NCI-H1092 treated with DMSO at 0.1 percent for 48 hours (cell line): ENCODE results near the gene OR2A12.
"Not testable (repeated sequence)": the region's sequence is repeated elsewhere in the genome, so short reads cannot be mapped to it uniquely, and the experiment has no call there.

Experiments used
- DNase-seq: peaks from one replicate; lab custom pipeline; 2025; lab: John Stamatoyannopoulos, UW

OR2A12 gene

GRCh38 chr7:144118341-144118740 is 32.3 kb downstream of the OR2A12 start:
- no peak for DNase-seq

DNA sequence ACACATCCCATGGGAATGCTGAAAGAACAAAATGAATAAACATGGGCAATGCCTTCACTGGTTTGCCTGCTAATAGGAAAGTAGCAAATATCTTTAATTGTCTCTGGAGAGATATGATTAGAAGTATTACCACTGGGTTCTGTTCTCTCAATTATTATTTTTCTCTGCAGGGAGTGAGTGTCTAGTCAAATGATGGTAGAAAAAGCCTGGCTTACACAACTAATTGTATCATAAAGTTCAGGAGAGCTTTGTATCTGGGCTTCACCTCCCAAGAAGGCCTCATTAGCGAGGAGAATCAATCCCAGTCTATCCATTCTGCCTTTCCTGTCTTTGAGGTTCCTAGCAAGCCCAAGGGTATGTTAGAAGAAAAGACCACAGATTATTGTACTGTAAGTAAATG is 36.8 kb downstream of the OR2A12 start, which contains the start of gene OR2A14:
Gene OR2A14, plus strand, starts transcription at position 301 of the 400 bp plus-strand sequence. CDS start 5,937 bp downstream, outside the sequence.
- DNase-seq, result no peak

DNA sequence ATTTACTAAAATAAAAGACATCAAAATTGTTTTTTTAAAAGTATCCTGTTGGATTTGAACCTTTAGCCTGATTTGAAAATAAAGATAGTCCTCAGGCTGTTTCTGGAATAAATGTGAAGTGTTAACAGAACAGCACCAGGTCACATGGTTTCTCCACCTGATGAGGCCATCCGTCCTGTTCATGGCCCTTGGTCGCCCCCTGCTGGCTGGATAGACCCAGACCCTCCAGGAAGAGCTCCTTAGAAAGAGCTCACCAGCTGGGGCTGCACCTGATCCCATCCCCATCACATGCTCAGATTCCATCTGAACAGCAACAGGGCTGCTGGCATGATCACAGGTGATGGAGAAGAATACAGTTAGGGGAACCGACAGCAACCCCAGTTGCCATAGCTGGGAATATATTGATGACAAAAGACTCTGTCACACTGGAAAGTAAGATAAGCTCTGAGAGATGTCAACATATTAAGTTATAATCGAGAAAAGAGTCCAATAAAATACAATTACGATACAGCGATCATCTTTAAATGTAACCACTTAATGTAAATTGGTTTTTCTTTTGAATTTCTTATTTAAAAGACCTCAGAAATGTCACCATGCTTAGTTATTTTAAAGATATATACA is 41.7 kb downstream of the OR2A12 start:
- DNase-seq, result peak; percentile 83

- DNase-seq, result not testable (repeated sequence)
Measured at GRCh38 chr7:144129601-144130000, 43.5 kb downstream of the OR2A12 start.

DNA sequence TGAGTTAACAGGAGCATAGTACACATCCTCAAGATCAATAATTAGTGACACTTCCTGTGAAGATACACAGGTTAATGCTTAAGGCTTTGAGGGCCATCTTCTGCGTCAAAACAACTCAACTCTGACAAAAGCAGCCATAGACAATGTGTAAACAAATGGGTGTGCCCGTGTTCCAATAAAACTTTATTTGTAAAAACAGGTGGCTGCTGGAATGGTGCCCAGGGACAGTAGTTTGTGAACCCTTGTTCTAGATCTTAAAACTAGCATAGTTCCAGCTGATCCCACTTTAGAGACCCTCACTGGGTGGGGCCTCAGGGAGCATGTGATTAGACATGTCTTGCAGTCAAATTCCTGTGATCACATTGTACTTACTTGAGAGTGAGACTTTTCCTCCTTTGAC is 44.7 kb downstream of the OR2A12 start:
- DNase-seq, result no peak

GRCh38 chr7:144132262-144132661 is 46.2 kb downstream of the OR2A12 start:
- DNase-seq, result no peak

GRCh38 chr7:144133307-144133706 is 47.2 kb downstream of the OR2A12 start:
- DNase-seq, result no peak

DNA sequence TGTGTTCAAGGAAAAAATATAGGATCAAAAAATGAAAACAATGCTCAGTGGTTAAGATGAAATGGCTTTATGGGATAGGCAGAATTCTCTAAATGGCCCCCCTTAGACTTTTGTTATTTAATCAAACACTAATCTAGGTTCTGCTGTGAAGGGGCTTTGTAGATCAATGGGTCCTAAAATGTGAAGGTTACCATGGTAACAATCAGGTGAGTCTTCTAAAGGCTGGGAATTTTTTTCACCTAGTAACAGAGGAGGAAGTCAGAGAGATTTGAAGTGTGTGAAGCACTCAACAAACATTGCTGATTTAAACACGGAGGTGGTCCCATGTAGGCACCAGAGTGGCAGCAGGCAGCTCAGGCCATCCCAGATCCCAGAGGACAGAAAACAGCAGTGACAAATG is 48.0 kb downstream of the OR2A12 start:
- no peak for DNase-seq

- no peak for DNase-seq
Measured at GRCh38 chr7:144137501-144137900, 51.4 kb downstream of the OR2A12 start.

DNA sequence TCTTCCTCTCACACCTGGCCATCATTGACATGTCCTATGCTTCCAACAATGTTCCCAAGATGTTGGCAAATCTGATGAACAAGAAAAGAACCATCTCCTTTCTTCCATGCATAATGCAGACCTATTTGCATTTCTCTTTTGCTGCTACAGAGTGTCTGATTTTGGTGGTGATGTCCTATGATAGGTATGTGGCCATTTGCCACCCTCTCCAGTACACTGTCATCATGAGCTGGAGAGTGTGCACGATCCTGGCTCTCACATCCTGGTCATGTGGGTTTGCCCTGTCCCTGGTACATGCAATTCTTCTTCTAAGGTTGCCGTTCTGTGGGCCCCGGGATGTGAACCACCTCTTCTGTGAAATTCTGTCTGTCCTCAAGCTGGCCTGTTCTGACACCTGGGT is 56.1 kb downstream of the OR2A12 start:
- DNase-seq, result no peak

DNA sequence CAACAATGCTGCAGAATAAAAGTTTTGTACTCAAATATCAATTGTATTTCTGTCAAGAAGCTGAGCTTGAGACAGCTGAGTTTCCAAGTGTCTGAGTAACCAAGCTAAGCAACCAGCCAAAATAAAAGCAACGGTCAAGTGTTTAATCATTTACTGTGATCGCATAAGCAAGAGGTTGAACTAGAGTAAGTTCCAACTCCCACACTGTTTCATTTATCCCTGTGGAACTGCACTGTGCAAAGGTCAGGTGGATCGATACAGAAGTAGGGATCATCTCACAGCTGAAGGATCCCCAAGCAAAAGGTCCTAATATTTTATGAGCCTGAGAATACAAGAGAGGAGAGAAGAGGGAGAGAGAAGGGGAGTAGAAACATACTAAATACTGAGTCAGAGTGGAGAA is 58.3 kb downstream of the OR2A12 start:
- no peak for DNase-seq

DNA sequence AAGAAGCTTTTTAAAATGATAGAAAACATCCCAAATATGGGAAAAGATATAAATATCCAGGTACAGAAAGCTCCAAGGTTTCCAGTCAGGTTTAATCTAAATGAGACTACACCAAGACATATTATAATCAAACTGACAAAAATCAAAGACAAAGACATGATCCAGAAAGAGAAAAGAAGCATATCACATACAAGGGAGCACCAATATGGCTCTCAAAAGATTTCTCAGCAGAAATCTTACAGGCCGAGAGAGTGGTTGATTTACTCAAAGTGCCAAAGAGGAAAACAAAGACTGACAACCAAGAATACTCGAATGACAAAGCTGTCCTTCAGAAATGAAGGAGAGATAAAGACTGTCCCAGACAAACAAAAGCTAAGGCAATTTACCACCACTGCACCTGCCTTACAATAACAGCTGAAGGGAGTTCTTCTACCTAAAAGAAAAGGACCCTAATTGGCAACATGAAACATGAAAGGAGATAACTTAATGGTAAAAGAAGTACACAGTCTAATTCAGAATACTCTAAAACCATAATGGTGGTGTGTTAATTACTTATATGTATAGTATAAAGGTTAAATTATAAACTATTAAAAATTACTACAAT is 62.2 kb downstream of the OR2A12 start:
- no peak for DNase-seq
